Epithelial cell of esophagus (primary cell): ENCODE data around the gene EXOSC7.

ENCODE experiments used
- DNase-seq: peaks from one replicate; pipeline ENCODE4 v3.0.0; 2010; ENCODE audit warnings: low read depth
- H3K4me3 ChIP-seq: 2 replicates; pipeline ENCODE4 v1.5.1; 2011; ENCODE audit warnings: mild to moderate bottlenecking, low read length, control low read depth
- TF ChIP-seq, protein P1 (sequence below): IDR thresholded peaks from 2 replicates; pipeline ENCODE4 v1.5.1; 2011; ENCODE audit warnings: low read depth, mild to moderate bottlenecking, low read length, control low read depth, inconsistent platforms; ENCODE audit not compliant: insufficient read depth; ENCODE audit errors: missing control alignments

The EXOSC7 gene

DNA sequence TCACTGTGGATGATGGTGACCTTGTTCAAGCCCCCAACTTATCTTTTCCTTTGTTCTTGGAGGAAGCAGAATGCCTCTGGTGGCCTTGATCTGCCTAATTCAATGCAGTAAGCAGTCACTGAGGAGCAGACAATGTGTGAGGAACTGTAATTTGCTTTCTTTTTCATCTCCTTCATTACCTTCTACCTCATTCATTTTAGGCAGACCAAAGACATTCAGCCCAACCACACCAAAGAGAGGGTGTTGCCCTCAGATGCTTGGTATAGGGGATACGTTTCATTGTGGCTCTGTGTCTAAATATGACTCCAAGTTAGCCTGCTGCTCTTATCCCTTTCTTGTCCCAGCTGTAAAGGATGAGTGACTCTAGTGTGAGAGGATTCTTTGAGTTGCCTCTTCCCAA lies 15.3 kb downstream of the EXOSC7 start:
- TF ChIP-seq, protein P1, sequence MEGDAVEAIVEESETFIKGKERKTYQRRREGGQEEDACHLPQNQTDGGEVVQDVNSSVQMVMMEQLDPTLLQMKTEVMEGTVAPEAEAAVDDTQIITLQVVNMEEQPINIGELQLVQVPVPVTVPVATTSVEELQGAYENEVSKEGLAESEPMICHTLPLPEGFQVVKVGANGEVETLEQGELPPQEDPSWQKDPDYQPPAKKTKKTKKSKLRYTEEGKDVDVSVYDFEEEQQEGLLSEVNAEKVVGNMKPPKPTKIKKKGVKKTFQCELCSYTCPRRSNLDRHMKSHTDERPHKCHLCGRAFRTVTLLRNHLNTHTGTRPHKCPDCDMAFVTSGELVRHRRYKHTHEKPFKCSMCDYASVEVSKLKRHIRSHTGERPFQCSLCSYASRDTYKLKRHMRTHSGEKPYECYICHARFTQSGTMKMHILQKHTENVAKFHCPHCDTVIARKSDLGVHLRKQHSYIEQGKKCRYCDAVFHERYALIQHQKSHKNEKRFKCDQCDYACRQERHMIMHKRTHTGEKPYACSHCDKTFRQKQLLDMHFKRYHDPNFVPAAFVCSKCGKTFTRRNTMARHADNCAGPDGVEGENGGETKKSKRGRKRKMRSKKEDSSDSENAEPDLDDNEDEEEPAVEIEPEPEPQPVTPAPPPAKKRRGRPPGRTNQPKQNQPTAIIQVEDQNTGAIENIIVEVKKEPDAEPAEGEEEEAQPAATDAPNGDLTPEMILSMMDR = no peak
- no peak for DNase-seq
- no peak overlapping the region for H3K4me3 ChIP-seq

DNA sequence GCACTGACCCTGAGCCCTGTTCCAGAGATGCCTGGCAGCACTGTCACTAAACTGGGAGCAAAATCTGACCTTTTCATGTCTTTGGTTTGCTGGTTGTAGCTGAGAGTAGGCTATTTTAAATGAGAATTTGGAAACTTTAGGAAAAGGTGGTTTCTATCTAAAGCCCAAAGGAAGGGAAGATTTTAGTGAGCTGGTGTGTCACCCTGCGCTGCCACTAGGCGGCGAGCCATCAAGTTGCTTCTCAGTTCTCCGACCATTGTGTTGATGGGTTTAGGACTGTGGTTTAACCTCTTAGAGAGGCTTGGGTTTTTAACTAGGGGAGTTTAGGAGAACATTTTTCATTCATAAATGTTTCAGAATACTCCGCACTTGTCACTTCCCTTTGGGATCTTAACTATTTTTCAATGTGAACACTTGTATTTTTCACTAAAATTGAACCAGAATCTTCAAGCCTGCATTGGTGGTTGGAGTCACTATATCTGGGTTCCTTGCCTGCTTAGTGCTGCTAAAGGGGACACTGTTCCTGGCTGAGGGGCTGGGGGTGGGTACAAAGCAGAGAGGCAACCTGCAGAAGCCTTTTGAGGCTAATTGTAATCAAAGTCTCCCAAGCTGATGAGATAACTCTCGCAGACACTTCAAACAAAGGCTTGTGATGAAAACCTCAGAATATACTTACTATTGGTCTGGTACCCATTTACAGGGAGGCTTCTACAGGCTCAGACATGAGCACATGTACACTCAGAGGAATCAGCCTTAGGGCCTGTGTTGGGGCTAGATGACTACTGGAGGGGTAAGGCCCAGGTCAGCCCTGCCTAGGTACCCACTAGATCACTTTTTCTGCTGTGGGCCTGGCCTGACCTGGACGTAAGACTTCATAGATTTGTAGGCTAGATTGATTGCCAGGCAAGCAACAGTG lies 16.8 kb downstream of the EXOSC7 start:
- no peak overlapping the region for H3K4me3 ChIP-seq
- peak; percentile 98 for DNase-seq
- TF ChIP-seq, protein P1 = peak; percentile 91

DNA sequence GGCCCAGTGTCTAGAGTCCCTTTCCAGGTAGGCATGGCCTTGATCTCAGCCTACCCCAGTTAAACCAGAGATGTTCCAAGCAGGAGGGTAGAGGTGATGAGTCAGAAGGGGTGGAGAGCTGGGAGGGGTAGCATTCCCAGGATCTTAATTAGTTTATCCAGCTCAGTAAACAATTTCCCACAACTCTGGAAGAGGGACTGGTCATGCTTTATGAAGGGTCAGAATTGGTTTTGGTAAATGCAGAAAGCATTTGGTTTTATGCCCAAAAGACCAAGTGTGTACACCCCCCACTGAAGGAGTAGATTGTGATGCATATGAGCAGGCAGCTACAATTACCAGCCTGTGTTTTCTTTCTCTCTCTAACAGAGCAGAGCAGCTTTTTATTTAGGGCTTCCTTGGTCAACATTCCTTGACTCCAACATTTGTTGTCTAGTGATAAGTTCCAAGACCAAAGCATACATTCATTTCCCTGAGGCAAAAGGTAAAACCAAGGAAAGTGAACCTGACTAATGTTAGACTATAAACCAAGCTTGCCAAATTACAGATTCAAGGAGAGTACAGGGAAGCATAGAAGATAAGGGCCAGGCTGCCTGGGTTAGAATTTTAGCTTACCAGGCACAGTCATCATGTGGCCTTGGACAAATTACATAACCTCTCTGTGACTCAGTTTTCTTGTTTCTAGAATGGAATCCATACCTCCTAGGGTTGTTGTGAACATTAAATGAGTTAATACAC lies 17.6 kb downstream of the EXOSC7 start:
- TF ChIP-seq, protein P1 = no peak
- DNase-seq = peak; percentile 85
- no peak overlapping the region for H3K4me3 ChIP-seq

DNA sequence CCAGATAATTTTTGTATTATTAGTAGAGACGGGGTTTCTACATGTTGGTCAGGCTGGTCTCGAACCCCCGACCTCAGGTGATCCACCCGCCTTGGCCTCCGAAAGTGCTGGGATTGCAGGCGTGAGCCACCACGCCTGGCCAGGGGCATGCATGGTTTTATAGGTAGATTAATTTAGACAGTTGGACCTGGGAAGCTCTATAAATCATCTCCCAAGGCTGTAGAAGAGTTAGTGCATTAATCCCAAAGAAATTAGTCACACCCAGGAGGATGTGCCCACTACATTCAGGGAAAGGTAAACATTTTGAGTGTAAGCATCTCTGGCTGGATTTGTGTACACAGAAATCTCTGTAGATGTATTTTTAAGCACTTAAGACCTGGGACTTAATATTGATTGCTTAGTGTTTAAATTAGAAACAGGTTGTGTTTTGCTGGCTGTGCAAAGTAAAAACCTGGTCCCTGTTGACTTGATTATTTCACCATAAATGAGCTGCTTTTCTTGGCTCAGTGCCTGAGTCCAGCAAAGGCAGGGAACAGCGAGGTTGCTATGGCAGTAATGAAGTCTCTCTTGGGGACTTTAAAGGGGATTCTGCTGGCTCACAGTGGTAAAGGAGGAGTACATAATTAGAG lies 19.2 kb downstream of the EXOSC7 start:
- H3K4me3 ChIP-seq = no peak overlapping the region
- TF ChIP-seq, protein P1 = no peak
- no peak for DNase-seq

DNA sequence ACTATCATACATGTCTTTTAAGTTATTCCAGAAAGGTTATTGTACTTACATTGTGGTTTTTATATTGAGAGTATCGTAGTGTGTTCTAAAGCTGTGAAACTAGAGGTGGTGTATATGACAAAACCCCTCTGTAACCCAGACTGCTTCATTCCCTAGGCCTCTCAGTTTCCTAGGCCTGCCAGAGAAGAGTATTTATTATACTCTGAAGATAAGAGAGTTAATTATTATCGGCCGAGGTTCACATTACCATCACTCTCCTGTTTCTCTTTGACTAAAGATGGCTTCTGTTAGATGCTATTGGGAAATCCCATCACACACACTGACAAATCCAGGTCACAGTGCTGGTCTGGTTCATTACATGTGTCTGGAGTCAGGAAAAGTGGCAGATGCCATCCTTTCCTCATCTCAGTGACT lies 20.5 kb downstream of the EXOSC7 start:
- no peak overlapping the region for H3K4me3 ChIP-seq
- no peak for DNase-seq
- TF ChIP-seq, protein P1 = no peak

DNA sequence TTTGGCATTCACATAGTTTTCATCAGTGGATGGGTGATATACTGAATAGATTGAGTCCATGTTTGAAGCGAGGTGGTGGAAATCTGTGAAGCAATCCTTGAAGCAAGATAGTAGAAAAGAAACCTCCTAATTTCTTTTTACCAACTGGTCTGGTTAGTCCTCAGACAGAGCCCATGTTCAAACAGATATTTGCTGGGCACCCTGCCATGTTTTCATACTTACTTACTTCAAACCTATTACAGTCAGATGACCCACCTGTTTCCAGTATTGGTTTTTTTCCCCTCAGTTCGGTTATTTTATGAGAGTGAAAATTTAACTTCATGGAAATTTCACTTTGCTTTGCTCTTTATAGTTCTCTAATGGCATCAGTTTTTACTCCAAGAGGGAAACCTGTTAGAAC lies 23.7 kb downstream of the EXOSC7 start:
- peak; percentile 44 for DNase-seq
- TF ChIP-seq, protein P1 = no peak
- no peak overlapping the region for H3K4me3 ChIP-seq
